B cell (primary cell): ENCODE data around the gene IFNGR1. TPM values are rescaled to one million over a fixed set of nuclear protein-coding genes. Genes with fewer than 3 reads are reported as not detected.

Experiments used
- ATAC-seq: fragments of 200-7000 bp; cut with Tn5 transposase; one replicate; pipeline ENCODE4 v1.10.0; 2021; ENCODE audit warnings: low read depth, mild to moderate bottlenecking, moderate number of reproducible peaks, moderate library complexity
- CTCF ChIA-PET: fragments of 350-600 bp; sonication (Branson Sonifier 250); formaldehyde crosslinking; loops from one replicate; lab custom pipeline; 2021; ENCODE audit warnings: antibody characterized with exemption, inconsistent platforms; lab: Charles Lee
- POLR2A ChIA-PET: fragments of 350-600 bp; sonication (Branson Sonifier 250); formaldehyde crosslinking; loops from one replicate; lab custom pipeline; 2021; ENCODE audit warnings: antibody characterized with exemption; lab: Charles Lee
- DNase-seq: peaks from one replicate; pipeline ENCODE4 v3.0.0; 2013
- H2AFZ ChIP-seq: 2 replicates; pipeline ENCODE4 v1.6.1; 2012; ENCODE audit warnings: mild to moderate bottlenecking, low read depth, low read length; ENCODE audit not compliant: insufficient read depth, poor library complexity, severe bottlenecking
- H3K27ac ChIP-seq, 2 donors: 1 replicate in 1 of 2; 2 replicates in 1 of 2; pipeline ENCODE4 v1.5.1; 2012 to 2013; ENCODE audit warnings: low read length in 2 of 2, mild to moderate bottlenecking in 2 of 2, moderate library complexity in 1 of 2
- H3K27me3 ChIP-seq, 4 experiments: fragments of 200-600 bp in 1 of 4; sonication (generic) in 1 of 4; replicated peaks in 1 of 4; 1 replicate in 2 of 4; 2 replicates in 2 of 4; pipeline versions ENCODE4 v1.6.1 to v1.7.0; 2013 to 2016; ENCODE audit warnings: low read length in 3 of 4, mild to moderate bottlenecking in 2 of 4, mixed read lengths in 1 of 4, moderate library complexity in 1 of 4; ENCODE audit not compliant: insufficient read depth in 4 of 4, control insufficient read depth in 3 of 4; ENCODE audit errors: control extremely low read depth in 1 of 4
- H3K36me3 ChIP-seq, 2 experiments: replicated peaks in 1 of 2; 1 replicate in 1 of 2; 2 replicates in 1 of 2; pipeline versions ENCODE4 v1.6.1 to v1.7.1; 2013; ENCODE audit warnings: low read length in 1 of 2; ENCODE audit not compliant: insufficient read depth in 2 of 2, control insufficient read depth in 1 of 2; ENCODE audit errors: control extremely low read depth in 1 of 2, extremely low read depth in 1 of 2
- H3K4me1 ChIP-seq, 2 donors: fragments of 200-600 bp in 1 of 2; sonication (generic) in 1 of 2; 1 replicate in 1 of 2; 2 replicates in 1 of 2; pipeline versions ENCODE4 v1.5.1 to v1.6.1; 2013 to 2017; ENCODE audit warnings: low read length in 2 of 2; ENCODE audit not compliant: control insufficient read depth in 2 of 2, insufficient read depth in 2 of 2
- H3K4me2 ChIP-seq: replicated peaks from 2 replicates; pipeline ENCODE3; 2012; ENCODE audit warnings: mild to moderate bottlenecking, low read depth, low read length; ENCODE audit not compliant: poor library complexity, severe bottlenecking
- H3K4me3 ChIP-seq, 5 experiments: fragments of 200-600 bp in 1 of 5; sonication (generic) in 1 of 5; 1 replicate in 3 of 5; 2 replicates in 2 of 5; pipeline versions ENCODE4 v1.5.1 to v1.7.0; 2011 to 2016; ENCODE audit warnings: low read length in 4 of 5, mild to moderate bottlenecking in 4 of 5, low read depth in 2 of 5, control low read depth in 1 of 5, moderate library complexity in 1 of 5; ENCODE audit not compliant: insufficient read depth in 1 of 5; ENCODE audit errors: control extremely low read depth in 1 of 5, extremely low read depth in 1 of 5
- H3K79me2 ChIP-seq: fragments of 200-600 bp; sonication (generic); one replicate; pipeline ENCODE4 v1.6.0; 2016; ENCODE audit warnings: low read length; ENCODE audit not compliant: control insufficient read depth, insufficient read depth
- H3K9ac ChIP-seq: fragments of 200-600 bp; sonication (generic); 2 replicates; pipeline ENCODE4 v1.6.1; 2017; ENCODE audit warnings: mild to moderate bottlenecking, low read length, moderate library complexity
- H3K9me3 ChIP-seq, 3 donors: one replicate each; pipeline versions ENCODE4 v1.6.1 to v1.7.1; 2013; ENCODE audit warnings: low read length in 2 of 3; ENCODE audit not compliant: control insufficient read depth in 2 of 3, insufficient read depth in 1 of 3; ENCODE audit errors: control extremely low read depth in 1 of 3
- H4K20me1 ChIP-seq: 2 replicates; pipeline ENCODE4 v1.6.0; 2012; ENCODE audit warnings: mild to moderate bottlenecking, low read length; ENCODE audit not compliant: insufficient read depth, control insufficient read depth, poor library complexity, severe bottlenecking
- H3K27ac Mint-ChIP-seq: one replicate; pipeline ENCODE4 v1.8.0; 2021; ENCODE audit warnings: mixed read lengths
- H3K27me3 Mint-ChIP-seq: one replicate; pipeline ENCODE4 v1.8.0; 2021; ENCODE audit warnings: mixed read lengths
- H3K4me1 Mint-ChIP-seq: one replicate; pipeline ENCODE4 v1.8.0; 2021; ENCODE audit warnings: mixed read lengths
- H3K4me3 Mint-ChIP-seq: one replicate; pipeline ENCODE4 v1.8.0; 2021; ENCODE audit warnings: mixed read lengths
- H3K9me3 Mint-ChIP-seq: one replicate; pipeline ENCODE4 v1.8.0; 2022; ENCODE audit warnings: mixed read lengths; ENCODE audit not compliant: insufficient read depth
- EZH2 ChIP-seq: IDR thresholded peaks from 2 replicates; pipeline ENCODE4 v1.6.1; 2012; ENCODE audit warnings: borderline replicate concordance, low read depth, mild to moderate bottlenecking, moderate library complexity, low read length; ENCODE audit not compliant: insufficient read depth, poor library complexity, severe bottlenecking
- WGBS: methylation state at CpG from one replicate; pipeline ENCODE4 v1.1.5; 2013; ENCODE audit warnings: missing lambda C conversion rate; ENCODE audit not compliant: insufficient coverage; 5-methylcytosine and 5-hydroxymethylcytosine counted together
- intact Hi-C: fragments of 100-400 bp; cut with micrococcal nuclease; formaldehyde crosslinking; loops from one replicate; pipeline ENCODE4 v1.10.0; 2022
- polyA plus RNA-seq: library from polyadenylated mRNA; depleted of rRNA; stranded (reverse); fragments of >200 nt; gene quantifications from 2 replicates; pipeline ENCODE4 v1.2.3, GENCODE V29; 2012
- total RNA-seq, 2 donors: library from RNA; stranded (reverse); fragments of 120-200 nt in 1 of 2; gene quantifications; 1 replicate in 1 of 2; 2 replicates in 1 of 2; pipeline versions ENCODE4 v1.2.3 to v1.2.4, GENCODE V29; 2013 to 2022
- TF ChIP-seq, protein P1 (sequence below): fragments of 200-600 bp; IDR thresholded peaks from one replicate; pipeline ENCODE4 v1.8.0; 2022; ENCODE audit warnings: antibody characterized with exemption, mild to moderate bottlenecking

The IFNGR1 gene
- total and polyA plus RNA-seq, 2 donors (not counting 1 experiment from before 2014, with no cell fraction given), result 24.5 to 48.2 TPM

DNA sequence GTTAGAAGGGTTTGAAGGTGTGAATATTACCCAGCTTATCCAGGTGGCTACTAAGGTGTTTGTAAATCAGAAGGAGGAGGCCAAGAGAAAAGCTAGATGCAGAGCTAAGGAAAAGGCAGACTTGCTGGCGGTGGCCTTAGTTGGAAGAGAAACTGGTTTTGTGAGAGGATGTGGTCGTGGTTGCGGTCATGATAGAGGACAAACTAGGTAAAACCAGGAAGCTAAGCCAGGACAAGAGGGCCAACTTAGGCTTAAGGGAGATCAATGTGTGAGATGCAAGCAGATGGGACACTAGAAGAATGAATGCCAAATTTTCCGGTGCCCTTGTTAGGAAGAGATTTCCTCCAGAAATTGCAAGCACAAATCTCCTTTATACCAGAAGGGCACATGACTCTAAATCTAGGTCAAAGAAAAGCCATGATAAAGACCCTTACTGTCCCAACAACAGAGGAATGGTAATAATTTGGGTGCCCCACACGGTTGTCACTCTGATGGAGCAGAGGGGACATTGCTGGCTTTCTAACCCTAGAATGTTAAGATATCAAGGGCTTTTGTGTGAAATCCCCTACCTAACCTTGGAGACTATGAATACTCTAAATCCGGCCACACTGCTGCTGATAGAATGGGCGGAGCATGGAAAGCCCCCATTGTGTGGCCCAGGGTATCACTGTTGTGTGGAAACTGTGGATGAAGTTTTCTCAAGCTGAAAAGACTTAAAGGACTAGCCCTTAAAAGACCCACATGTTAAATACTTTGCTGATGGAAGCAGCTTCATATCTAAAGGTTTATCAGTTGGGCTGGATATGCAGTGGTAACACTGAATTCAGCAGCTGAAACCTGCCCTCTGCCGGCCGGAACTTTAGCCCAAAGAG lies 53.6 kb downstream of the IFNGR1 start:
- H3K36me3 ChIP-seq, result no peaks in the 10 kb centered on the region
- H3K4me3 Mint-ChIP-seq, result peak overlapping the region; percentile 59
- H3K27me3 Mint-ChIP-seq, result no peaks in the 10 kb centered on the region
- peak overlapping the region; percentile 25 for H3K9ac ChIP-seq
- peak overlapping the region; percentile 45 for H3K4me2 ChIP-seq
- no peaks in the 10 kb centered on the region for H4K20me1 ChIP-seq
- CTCF ChIA-PET, result interaction anchor here (0.8 to 10.3 kb wide), 25 partner anchors 10 to 250 kb away, joined by 3 to 265 read pairs (median 4); no protein-coding TSS in a partner anchor
- TF ChIP-seq, protein P1, sequence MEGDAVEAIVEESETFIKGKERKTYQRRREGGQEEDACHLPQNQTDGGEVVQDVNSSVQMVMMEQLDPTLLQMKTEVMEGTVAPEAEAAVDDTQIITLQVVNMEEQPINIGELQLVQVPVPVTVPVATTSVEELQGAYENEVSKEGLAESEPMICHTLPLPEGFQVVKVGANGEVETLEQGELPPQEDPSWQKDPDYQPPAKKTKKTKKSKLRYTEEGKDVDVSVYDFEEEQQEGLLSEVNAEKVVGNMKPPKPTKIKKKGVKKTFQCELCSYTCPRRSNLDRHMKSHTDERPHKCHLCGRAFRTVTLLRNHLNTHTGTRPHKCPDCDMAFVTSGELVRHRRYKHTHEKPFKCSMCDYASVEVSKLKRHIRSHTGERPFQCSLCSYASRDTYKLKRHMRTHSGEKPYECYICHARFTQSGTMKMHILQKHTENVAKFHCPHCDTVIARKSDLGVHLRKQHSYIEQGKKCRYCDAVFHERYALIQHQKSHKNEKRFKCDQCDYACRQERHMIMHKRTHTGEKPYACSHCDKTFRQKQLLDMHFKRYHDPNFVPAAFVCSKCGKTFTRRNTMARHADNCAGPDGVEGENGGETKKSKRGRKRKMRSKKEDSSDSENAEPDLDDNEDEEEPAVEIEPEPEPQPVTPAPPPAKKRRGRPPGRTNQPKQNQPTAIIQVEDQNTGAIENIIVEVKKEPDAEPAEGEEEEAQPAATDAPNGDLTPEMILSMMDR, result no peak
- H3K27ac ChIP-seq, result peak overlapping the region in 1 of 2 donors; percentile 10
- peaks cover 42 to 56% of the 10 kb centered on the region in 2 donors for H3K4me1 ChIP-seq
- 53% methylated on average over 6 of the region's 9 CpGs for WGBS
- H3K4me1 Mint-ChIP-seq, result peaks cover 63% of the 10 kb centered on the region
- no peak overlapping the region for H2AFZ ChIP-seq
- POLR2A ChIA-PET, result interaction anchor here (1.2 to 2.1 kb wide), 3 partner anchors 59 to 71 kb away, joined by 3 to 6 read pairs (median 4); no protein-coding TSS in a partner anchor
- peaks cover 0 to 26% (median 8%) of the 10 kb centered on the region in 3 donors for H3K9me3 ChIP-seq
- no peaks in the 10 kb centered on the region for H3K27me3 ChIP-seq
- peak overlapping the region; percentile 70 for H3K27ac Mint-ChIP-seq
- peaks cover 7% of the 10 kb centered on the region for H3K9me3 Mint-ChIP-seq
- DNase-seq (peak; percentile 56), ATAC-seq (peak; percentile 67)
- intact Hi-C loops, result loop anchor here (1.0 to 10.0 kb wide), 8 partner anchors 13 to 201 kb away; partner anchors contain the start of gene IFNGR1
- no peaks in the 10 kb centered on the region for H3K79me2 ChIP-seq
- H3K4me3 ChIP-seq, result peak overlapping the region in 1 of 5 experiments; percentile 28

- H3K27ac Mint-ChIP-seq, result no peak overlapping the region
- no peak overlapping the region for H2AFZ ChIP-seq
- TF ChIP-seq, protein P1, result no peak
- no peak for TF ChIP-seq EZH2
- peaks cover 37 to 48% of the 10 kb centered on the region in 2 donors for H3K4me1 ChIP-seq
- H3K79me2 ChIP-seq, result no peaks in the 10 kb centered on the region
- no peaks in the 10 kb centered on the region for H4K20me1 ChIP-seq
- no peaks in the 10 kb centered on the region for H3K27me3 Mint-ChIP-seq
- ChIA-PET POLR2A (no interaction called here), CTCF (interaction anchor here (10.3 kb wide), 1 partner anchor 69 kb away, joined by 265 read pairs; no protein-coding TSS in a partner anchor)
- intact Hi-C loops, result loop anchor here (10.0 kb wide), 1 partner anchor 199 kb away; no protein-coding TSS in a partner anchor
- H3K9me3 Mint-ChIP-seq, result peaks cover 5% of the 10 kb centered on the region
- peaks cover 52% of the 10 kb centered on the region for H3K4me1 Mint-ChIP-seq
- peaks cover 0 to 26% (median 8%) of the 10 kb centered on the region in 3 donors for H3K9me3 ChIP-seq
- H3K27me3 ChIP-seq, result no peaks in the 10 kb centered on the region
- no peak overlapping the region for H3K4me3 Mint-ChIP-seq
- DNase-seq (no peak), ATAC-seq (no peak)
- H3K9ac ChIP-seq, result no peak overlapping the region
- H3K36me3 ChIP-seq, result no peaks in the 10 kb centered on the region
- no peak overlapping the region for H3K4me3 ChIP-seq
- no peak overlapping the region for H3K4me2 ChIP-seq
- no peak overlapping the region for H3K27ac ChIP-seq
- WGBS, result 98% methylated on average over 11 of the region's 12 CpGs
Measured at GRCh38 chr6:137163732-137164318, 55.4 kb downstream of the IFNGR1 start.
